Measurements from ENCODE around the gene GPR75.

The GPR75 gene

DNA sequence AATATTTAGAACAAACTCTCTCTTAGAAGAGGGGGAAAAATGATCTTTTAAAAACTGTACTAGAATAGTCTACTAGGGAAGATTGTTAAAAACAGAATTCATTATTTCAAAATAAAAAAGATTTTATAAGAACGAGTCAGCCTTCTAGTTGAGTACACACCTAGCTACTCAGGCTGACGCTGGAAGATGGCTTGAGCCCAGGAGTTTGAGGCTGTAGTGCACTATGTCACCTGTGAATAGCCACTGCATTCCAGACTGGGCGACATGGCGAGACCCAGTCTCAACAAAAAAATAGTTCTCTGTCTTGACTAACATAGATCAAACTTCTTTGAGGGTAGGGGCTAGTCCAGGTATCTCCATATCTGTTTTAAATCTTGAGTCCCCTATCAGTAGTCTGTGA, 39.1 kb downstream of the GPR75 start:
- TF ChIP-seq, protein P1, sequence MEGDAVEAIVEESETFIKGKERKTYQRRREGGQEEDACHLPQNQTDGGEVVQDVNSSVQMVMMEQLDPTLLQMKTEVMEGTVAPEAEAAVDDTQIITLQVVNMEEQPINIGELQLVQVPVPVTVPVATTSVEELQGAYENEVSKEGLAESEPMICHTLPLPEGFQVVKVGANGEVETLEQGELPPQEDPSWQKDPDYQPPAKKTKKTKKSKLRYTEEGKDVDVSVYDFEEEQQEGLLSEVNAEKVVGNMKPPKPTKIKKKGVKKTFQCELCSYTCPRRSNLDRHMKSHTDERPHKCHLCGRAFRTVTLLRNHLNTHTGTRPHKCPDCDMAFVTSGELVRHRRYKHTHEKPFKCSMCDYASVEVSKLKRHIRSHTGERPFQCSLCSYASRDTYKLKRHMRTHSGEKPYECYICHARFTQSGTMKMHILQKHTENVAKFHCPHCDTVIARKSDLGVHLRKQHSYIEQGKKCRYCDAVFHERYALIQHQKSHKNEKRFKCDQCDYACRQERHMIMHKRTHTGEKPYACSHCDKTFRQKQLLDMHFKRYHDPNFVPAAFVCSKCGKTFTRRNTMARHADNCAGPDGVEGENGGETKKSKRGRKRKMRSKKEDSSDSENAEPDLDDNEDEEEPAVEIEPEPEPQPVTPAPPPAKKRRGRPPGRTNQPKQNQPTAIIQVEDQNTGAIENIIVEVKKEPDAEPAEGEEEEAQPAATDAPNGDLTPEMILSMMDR (conservative IDR thresholded peaks at IDR 0.05) = no peak
- H3K27ac ChIP-seq = no peak overlapping the region

DNA sequence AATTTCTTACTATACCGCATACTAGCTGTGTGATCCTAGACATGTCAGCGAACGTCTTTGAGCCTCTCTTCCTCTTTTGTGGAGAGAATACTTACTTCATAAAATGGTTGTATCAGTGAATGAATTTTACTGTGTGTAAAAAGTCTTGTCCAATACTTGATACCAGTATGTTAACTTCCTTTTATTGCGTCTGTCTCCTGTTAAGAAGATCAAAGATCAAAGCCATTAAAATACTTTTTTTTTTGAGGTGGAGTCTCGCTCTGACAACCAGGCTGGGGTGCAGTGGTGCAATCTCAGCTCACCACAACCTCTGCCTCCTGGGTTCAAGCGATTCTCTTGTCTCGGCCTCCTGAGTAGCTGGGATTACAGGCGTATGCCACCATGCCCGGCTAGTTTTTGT, 39.7 kb downstream of the GPR75 start:
- TF ChIP-seq, protein P1 (conservative IDR thresholded peaks at IDR 0.05) = no peak
- no peak overlapping the region for H3K27ac ChIP-seq

DNA sequence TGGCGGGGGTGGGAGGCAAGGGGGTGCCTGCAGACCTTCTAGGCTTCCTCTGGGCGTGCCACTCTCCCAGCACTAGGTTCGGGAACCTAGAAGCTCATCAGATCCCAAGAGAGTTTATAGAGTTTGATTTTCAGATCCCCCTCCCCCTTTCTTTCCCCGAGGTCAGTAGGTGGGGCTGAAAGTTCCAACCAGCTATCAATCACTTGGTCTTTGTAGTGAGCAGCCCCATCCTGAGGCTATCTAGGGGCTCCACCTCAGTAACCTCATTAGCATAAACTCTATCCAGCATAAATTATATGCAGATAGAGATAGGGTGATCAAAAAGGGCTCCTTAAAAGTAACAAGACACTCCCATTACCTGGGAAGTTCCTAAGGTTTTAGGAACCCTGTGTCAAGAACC, 40.1 kb downstream of the GPR75 start:
- TF ChIP-seq, protein P1 (conservative IDR thresholded peaks at IDR 0.05) = no peak
- no peak overlapping the region for H3K27ac ChIP-seq

DNA sequence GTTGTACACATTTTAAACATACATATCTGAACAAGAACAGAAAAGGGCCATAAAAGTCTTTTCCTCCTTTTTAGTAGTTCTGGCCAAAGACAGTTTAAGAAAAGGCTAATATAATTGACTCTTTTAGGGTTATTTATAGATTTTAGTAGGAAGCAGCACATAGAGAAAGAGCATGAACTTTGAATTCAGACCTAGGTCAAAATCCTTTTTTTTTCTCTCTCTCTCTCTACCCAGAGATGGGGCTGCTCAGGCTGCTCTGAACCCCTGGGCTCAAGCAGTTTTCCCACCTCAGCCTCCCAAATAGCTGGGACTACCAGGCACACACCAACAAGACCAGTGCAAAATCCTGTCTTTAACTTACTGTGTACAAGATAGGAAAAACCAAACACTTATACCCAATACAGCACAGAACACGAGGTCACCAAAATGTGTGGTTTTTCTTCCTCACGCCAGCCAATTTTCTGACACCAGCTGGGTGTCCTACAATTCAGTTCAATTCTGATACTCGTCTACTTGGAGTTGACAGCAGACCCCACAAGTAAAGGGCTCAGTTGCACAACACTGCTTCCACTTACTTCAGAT, 40.8 kb downstream of the GPR75 start:
- TF ChIP-seq, protein P1 (conservative IDR thresholded peaks at IDR 0.05) = no peak
- no peak overlapping the region for H3K27ac ChIP-seq

DNA sequence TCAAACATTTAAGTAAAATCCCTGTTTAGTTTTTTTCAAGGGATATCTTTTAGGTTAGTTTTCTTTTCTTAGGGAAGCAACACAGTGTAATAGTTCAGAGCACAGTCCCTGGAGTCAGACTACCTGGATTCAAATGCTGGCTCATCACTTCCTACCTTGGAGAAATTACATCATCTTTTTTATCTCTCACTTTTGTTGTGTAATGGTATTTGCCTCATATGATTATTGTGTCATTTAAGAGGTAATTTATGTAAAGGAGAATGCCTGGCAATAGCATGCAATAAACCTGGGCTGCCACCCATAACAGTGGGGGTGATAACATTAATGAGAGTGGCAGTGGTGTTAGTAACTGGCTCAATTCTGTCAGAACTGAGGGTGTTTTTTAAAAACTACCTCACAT, 46.6 kb downstream of the GPR75 start:
- H3K27ac ChIP-seq = no peak overlapping the region
- TF ChIP-seq, protein P1 (conservative IDR thresholded peaks at IDR 0.05) = no peak

DNA sequence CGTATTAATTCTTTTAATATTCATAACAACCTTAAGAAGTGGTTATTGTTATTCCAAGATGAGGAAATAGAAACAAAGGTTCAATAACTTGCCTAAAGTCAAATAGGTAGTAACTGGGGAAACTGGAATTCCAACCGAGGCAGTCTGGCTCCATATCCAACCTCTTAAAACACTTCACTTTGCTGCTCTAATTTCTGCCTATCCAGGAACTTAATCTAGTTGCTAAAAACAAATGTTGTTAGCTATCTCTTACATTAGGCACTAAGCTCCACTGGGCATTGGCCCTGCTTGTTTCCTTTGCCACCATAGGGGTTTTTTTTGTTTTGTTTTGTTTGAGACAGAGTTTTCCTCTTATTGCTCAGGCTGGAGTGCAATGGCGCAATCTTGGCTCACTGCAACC, 48.2 kb downstream of the GPR75 start:
- TF ChIP-seq, protein P1 (conservative IDR thresholded peaks at IDR 0.05) = no peak
- no peak overlapping the region for H3K27ac ChIP-seq

Data from VCaP (cell line).